Measurements from ENCODE around the gene CES2. TPM values are rescaled to one million over a fixed set of nuclear protein-coding genes. Genes with fewer than 3 reads are reported as not detected.

Gene CES2
- total RNA-seq, 1 experiment from 2014 or later, result 65.7 TPM

GRCh38 chr16:66945939-66946338, 10.6 kb downstream of the CES2 start:
- ChIA-PET POLR2A (interaction anchor here (0.6 to 3.0 kb wide), 8 partner anchors 8 to 224 kb away, joined by 3 to 20 read pairs (median 4); no protein-coding TSS in a partner anchor), CTCF (interaction anchor here (0.6 to 7.0 kb wide), 3 partner anchors 10 to 51 kb away, joined by 3 to 66 read pairs (median 6); no protein-coding TSS in a partner anchor)
- Mint-ChIP-seq H3K36me3 (ENCODE audit: insufficient read depth, unreplicated experiment) (peaks cover 27% of the 10 kb centered on the region), H3K4me1 (ENCODE audit: insufficient read depth, unreplicated experiment) (peaks cover 16% of the 10 kb centered on the region), H3K9me3 (ENCODE audit: unreplicated experiment) (no peaks in the 10 kb centered on the region), H3K27me3 (ENCODE audit: insufficient read depth, unreplicated experiment) (no peaks in the 10 kb centered on the region), H3K4me3 (ENCODE audit: unreplicated experiment) (no peak overlapping the region), H3K27ac (ENCODE audit: low read depth, unreplicated experiment) (no peak overlapping the region)
- TF ChIP-seq CTCF (IDR thresholded peaks at IDR 0.05; ENCODE audit: unreplicated experiment), result no peak
- no peak for DNase-seq (ENCODE audit: unreplicated experiment)
- BruUV-seq (replicated peaks), result no TSS peak
- intact Hi-C loops (cut with micrococcal nuclease), result no loop called here

DNA sequence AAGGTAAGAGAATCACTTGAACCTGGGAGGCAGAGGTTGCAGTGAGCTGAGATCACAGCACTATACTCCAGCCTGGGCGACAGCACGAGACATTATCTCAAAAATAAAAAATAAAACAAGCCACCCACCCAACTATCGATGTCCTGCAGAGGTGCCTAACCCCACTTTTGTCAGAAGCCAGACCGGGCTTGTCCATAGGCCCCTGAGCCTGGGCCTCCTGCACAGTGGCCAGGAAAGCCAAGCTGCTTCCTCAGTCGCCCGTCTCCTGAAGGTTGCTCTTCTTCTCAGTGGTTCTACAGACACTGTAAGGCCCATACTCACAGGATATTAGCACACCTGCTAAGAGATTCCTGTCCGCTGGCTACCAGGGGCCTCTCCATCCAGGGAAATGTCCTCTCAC, 11.2 kb downstream of the CES2 start:
- no peak for DNase-seq (ENCODE audit: unreplicated experiment)
- Mint-ChIP-seq H3K27ac (ENCODE audit: low read depth, unreplicated experiment) (no peak overlapping the region), H3K4me3 (ENCODE audit: unreplicated experiment) (no peak overlapping the region), H3K9me3 (ENCODE audit: unreplicated experiment) (no peaks in the 10 kb centered on the region), H3K27me3 (ENCODE audit: insufficient read depth, unreplicated experiment) (no peaks in the 10 kb centered on the region), H3K36me3 (ENCODE audit: insufficient read depth, unreplicated experiment) (peaks cover 25% of the 10 kb centered on the region), H3K4me1 (ENCODE audit: insufficient read depth, unreplicated experiment) (peaks cover 16% of the 10 kb centered on the region)
- intact Hi-C loops (cut with micrococcal nuclease), result no loop called here
- BruUV-seq (replicated peaks), result no TSS peak
- CTCF ChIA-PET, result interaction anchor here (0.6 to 7.0 kb wide), 5 partner anchors 10 to 52 kb away, joined by 3 to 66 read pairs (median 6); no protein-coding TSS in a partner anchor
- POLR2A ChIA-PET, result interaction anchor here (0.8 to 3.0 kb wide), 8 partner anchors 9 to 235 kb away, joined by 3 to 20 read pairs (median 4); partner anchors contain the start of gene CIAO2B
- TF ChIP-seq CTCF (IDR thresholded peaks at IDR 0.05; ENCODE audit: unreplicated experiment), result no peak

GRCh38 chr16:66946974-66947301, 11.6 kb downstream of the CES2 start:
- no TSS peak for BruUV-seq (replicated peaks)
- ChIA-PET POLR2A (interaction anchor here (0.8 to 3.0 kb wide), 10 partner anchors 9 to 234 kb away, joined by 3 to 20 read pairs (median 4); partner anchors contain the start of gene CIAO2B), CTCF (interaction anchor here (0.7 to 7.0 kb wide), 5 partner anchors 24 to 242 kb away, joined by 3 to 66 read pairs (median 3); no protein-coding TSS in a partner anchor)
- peak overlapping the region; percentile 68 for H3K4me3 Mint-ChIP-seq (ENCODE audit: unreplicated experiment)
- peaks cover 16% of the 10 kb centered on the region for H3K4me1 Mint-ChIP-seq (ENCODE audit: insufficient read depth, unreplicated experiment)
- intact Hi-C loops (cut with micrococcal nuclease), result loop anchor here (1.0 kb wide), 1 partner anchor 52 kb away; no protein-coding TSS in a partner anchor
- no peak overlapping the region for H3K27ac Mint-ChIP-seq (ENCODE audit: low read depth, unreplicated experiment)
- peaks cover 21% of the 10 kb centered on the region for H3K36me3 Mint-ChIP-seq (ENCODE audit: insufficient read depth, unreplicated experiment)
- H3K9me3 Mint-ChIP-seq (ENCODE audit: unreplicated experiment), result no peaks in the 10 kb centered on the region
- H3K27me3 Mint-ChIP-seq (ENCODE audit: insufficient read depth, unreplicated experiment), result no peaks in the 10 kb centered on the region
- no peak for DNase-seq (ENCODE audit: unreplicated experiment)
- no peak for TF ChIP-seq CTCF (IDR thresholded peaks at IDR 0.05; ENCODE audit: unreplicated experiment)

DNA sequence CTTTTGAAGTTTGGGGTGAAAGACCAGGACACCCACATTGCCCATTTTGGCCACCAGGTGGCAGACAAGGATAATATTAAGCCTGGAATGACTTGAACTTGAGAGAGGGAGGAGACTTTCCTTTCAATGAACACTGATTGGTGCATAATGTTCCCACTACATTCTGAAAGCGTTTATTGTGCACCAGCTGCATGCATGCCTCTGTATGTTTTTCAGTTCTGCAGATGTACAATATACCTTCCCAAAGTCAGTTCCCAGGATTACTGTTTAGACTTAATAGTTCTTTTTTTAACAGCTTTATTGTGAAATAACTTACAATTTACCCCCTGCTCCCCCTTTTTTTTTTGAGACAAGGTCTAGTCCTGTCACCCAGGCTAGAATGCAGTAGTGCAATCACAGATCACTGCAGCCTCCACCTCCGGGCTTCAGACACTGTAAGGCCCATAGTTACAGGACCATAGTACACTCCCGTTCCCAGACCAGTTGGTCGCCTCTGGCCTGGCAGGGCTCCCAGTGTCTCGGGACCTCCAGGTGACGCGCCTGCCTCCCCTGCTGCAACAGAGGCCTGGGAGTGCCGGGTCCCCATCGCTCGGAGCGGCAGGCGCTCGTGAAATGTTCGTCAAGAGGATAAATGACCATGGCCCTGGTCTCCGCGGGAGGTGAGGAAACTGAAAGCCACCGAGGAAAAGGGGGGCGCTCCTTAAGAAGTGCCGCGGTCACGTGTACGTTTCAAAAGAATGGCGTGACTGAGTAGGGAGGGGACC, 12.2 kb downstream of the CES2 start:
- no peaks in the 10 kb centered on the region for H3K27me3 Mint-ChIP-seq (ENCODE audit: insufficient read depth, unreplicated experiment)
- no peak overlapping the region for H3K27ac Mint-ChIP-seq (ENCODE audit: low read depth, unreplicated experiment)
- peak; percentile 71 for TF ChIP-seq CTCF (IDR thresholded peaks at IDR 0.05; ENCODE audit: unreplicated experiment)
- peaks cover 16% of the 10 kb centered on the region for H3K4me1 Mint-ChIP-seq (ENCODE audit: insufficient read depth, unreplicated experiment)
- peaks cover 16% of the 10 kb centered on the region for H3K36me3 Mint-ChIP-seq (ENCODE audit: insufficient read depth, unreplicated experiment)
- ChIA-PET CTCF (interaction anchor here (0.6 to 7.0 kb wide), 8 partner anchors 12 to 242 kb away, joined by 3 to 66 read pairs (median 3); no protein-coding TSS in a partner anchor), POLR2A (interaction anchor here (0.6 to 3.0 kb wide), 9 partner anchors 14 to 534 kb away, joined by 3 to 20 read pairs (median 4); partner anchors contain the start of genes ATP6V0D1 and CIAO2B)
- peak overlapping the region; percentile 68 for H3K4me3 Mint-ChIP-seq (ENCODE audit: unreplicated experiment)
- peak; percentile 92 for DNase-seq (ENCODE audit: unreplicated experiment)
- no TSS peak for BruUV-seq (replicated peaks)
- intact Hi-C loops (cut with micrococcal nuclease), result loop anchor here (1.0 kb wide), 1 partner anchor 52 kb away; no protein-coding TSS in a partner anchor
- H3K9me3 Mint-ChIP-seq (ENCODE audit: unreplicated experiment), result no peaks in the 10 kb centered on the region
